ENCODE measurements around the gene FBN3.
"Not testable (repeated sequence)": the region's sequence is repeated elsewhere in the genome, so short reads cannot be mapped to it uniquely, and the experiment has no call there.

The FBN3 gene

GRCh38 chr19:8024256-8024655 lies 125.1 kb downstream of the FBN3 start:
- H3K9ac ChIP-seq (ENCODE audit: low read length in 5 of 5); H3K4me3 ChIP-seq (ENCODE audit: low read depth in 1 of 5, low read length in 5 of 5); H3K27ac ChIP-seq (ENCODE audit: low read depth, low read length); H3K36me3 ChIP-seq (ENCODE audit: control insufficient read depth in 5 of 5, insufficient read depth in 5 of 5, low read length in 5 of 5); H3K9me3 ChIP-seq (ENCODE audit: control insufficient read depth in 5 of 5, low read length in 5 of 5); H3K27me3 ChIP-seq (ENCODE audit: control insufficient read depth in 5 of 5, insufficient read depth in 4 of 5, low read length in 5 of 5): not testable (repeated sequence)
- peaks cover 0 to 11% (median 10%) of the 10 kb centered on the region in 5 donors for H3K4me1 ChIP-seq (ENCODE audit: control insufficient read depth in 5 of 5, insufficient read depth in 5 of 5, low read length in 5 of 5)

- Histone ChIP-seq H3K27me3 (ENCODE audit: control insufficient read depth in 5 of 5, insufficient read depth in 4 of 5, low read length in 5 of 5) (no peaks in the 10 kb centered on the region), H3K4me3 (ENCODE audit: low read depth in 1 of 5, low read length in 5 of 5) (no peak overlapping the region), H3K27ac (ENCODE audit: low read depth, low read length) (no peak overlapping the region), H3K9ac (ENCODE audit: low read length in 5 of 5) (no peak overlapping the region), H3K4me1 (ENCODE audit: control insufficient read depth in 5 of 5, insufficient read depth in 5 of 5, low read length in 5 of 5) (peaks cover 0 to 2% (median under 1%) of the 10 kb centered on the region in 5 donors), H3K36me3 (ENCODE audit: control insufficient read depth in 5 of 5, insufficient read depth in 5 of 5, low read length in 5 of 5) (no peaks in the 10 kb centered on the region), H3K9me3 (ENCODE audit: control insufficient read depth in 5 of 5, low read length in 5 of 5) (no peaks in the 10 kb centered on the region)
These were observed 126.0 kb downstream of the FBN3 start for GRCh38 chr19:8023371-8023770.

DNA sequence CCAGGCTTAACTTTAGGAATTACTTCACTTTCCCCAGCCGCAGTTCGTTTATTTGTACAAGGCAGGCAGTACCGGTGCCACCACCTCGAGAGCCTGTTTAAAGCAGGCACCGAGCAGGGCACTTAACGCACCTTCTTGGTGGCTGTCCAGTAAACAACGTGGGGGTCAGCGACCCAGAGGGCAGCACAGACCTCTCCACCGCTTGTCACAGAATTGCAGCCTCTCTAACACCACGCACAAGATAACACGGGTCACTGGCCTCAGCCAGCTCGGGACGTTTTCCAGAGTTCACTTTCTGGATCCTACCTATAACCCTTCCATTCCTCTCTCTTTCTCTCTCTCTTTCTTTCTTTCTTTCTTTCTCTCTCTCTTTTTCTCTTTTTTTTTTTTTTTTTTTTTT lies 127.1 kb downstream of the FBN3 start:
- H3K9me3 ChIP-seq (ENCODE audit: control insufficient read depth in 5 of 5, low read length in 5 of 5) = no peaks in the 10 kb centered on the region
- no peaks in the 10 kb centered on the region for H3K4me1 ChIP-seq (ENCODE audit: control insufficient read depth in 5 of 5, insufficient read depth in 5 of 5, low read length in 5 of 5)
- H3K27ac ChIP-seq (ENCODE audit: low read depth, low read length) = no peak overlapping the region
- H3K4me3 ChIP-seq (ENCODE audit: low read depth in 1 of 5, low read length in 5 of 5) = no peak overlapping the region
- no peaks in the 10 kb centered on the region for H3K36me3 ChIP-seq (ENCODE audit: control insufficient read depth in 5 of 5, insufficient read depth in 5 of 5, low read length in 5 of 5)
- H3K27me3 ChIP-seq (ENCODE audit: control insufficient read depth in 5 of 5, insufficient read depth in 4 of 5, low read length in 5 of 5) = no peaks in the 10 kb centered on the region
- no peak overlapping the region for H3K9ac ChIP-seq (ENCODE audit: low read length in 5 of 5)

DNA sequence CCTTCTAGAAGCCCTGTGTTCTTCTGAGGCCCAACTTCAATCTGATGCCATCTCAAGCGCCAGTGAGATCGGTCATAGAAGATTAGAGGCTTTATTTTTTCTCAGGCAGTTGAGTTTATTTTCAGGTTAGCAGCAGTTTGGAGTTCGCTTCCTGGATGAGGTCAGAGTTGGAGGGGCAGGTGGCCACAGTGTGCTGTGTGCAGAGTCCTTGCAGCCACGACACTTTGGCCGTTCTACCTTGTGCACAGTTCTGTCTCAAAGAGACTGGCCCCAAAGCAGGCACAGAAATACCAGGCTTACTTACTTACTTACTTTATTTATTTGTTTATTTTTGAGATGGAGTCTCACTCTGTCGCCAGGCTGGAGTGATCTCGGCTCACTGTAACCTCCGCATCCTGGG lies 128.0 kb downstream of the FBN3 start:
- H3K36me3 ChIP-seq (ENCODE audit: control insufficient read depth in 5 of 5, insufficient read depth in 5 of 5, low read length in 5 of 5) = no peaks in the 10 kb centered on the region
- no peak overlapping the region for H3K27ac ChIP-seq (ENCODE audit: low read depth, low read length)
- H3K9me3 ChIP-seq (ENCODE audit: control insufficient read depth in 5 of 5, low read length in 5 of 5) = no peaks in the 10 kb centered on the region
- H3K4me3 ChIP-seq (ENCODE audit: low read depth in 1 of 5, low read length in 5 of 5) = no peak overlapping the region
- no peaks in the 10 kb centered on the region for H3K4me1 ChIP-seq (ENCODE audit: control insufficient read depth in 5 of 5, insufficient read depth in 5 of 5, low read length in 5 of 5)
- no peak overlapping the region for H3K9ac ChIP-seq (ENCODE audit: low read length in 5 of 5)
- H3K27me3 ChIP-seq (ENCODE audit: control insufficient read depth in 5 of 5, insufficient read depth in 4 of 5, low read length in 5 of 5) = no peaks in the 10 kb centered on the region

DNA sequence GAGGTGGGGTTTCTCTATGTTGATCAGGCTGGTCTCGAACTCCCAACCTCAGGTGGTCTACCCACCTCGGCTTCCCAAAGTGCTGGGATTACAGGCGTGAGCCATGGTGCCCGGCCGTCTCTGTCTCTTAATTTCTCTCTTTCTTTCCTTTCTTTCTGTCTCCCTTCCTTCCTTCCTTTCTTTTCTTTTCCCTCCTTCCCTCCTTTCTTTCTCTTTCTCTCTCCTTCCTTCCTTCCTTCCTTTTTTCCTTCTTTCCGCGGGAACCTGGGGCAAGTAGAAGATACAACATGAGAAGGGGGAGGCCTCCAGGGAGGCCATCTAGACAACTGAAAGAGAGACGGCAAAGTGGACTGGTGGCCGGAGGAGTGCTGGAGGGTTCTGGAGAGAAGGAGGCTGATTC lies 128.7 kb downstream of the FBN3 start:
- H3K4me1 ChIP-seq (ENCODE audit: control insufficient read depth in 5 of 5, insufficient read depth in 5 of 5, low read length in 5 of 5) = no peaks in the 10 kb centered on the region
- H3K9ac ChIP-seq (ENCODE audit: low read length in 5 of 5) = no peak overlapping the region
- no peaks in the 10 kb centered on the region for H3K27me3 ChIP-seq (ENCODE audit: control insufficient read depth in 5 of 5, insufficient read depth in 4 of 5, low read length in 5 of 5)
- H3K9me3 ChIP-seq (ENCODE audit: control insufficient read depth in 5 of 5, low read length in 5 of 5) = no peaks in the 10 kb centered on the region
- H3K27ac ChIP-seq (ENCODE audit: low read depth, low read length) = no peak overlapping the region
- no peaks in the 10 kb centered on the region for H3K36me3 ChIP-seq (ENCODE audit: control insufficient read depth in 5 of 5, insufficient read depth in 5 of 5, low read length in 5 of 5)
- no peak overlapping the region for H3K4me3 ChIP-seq (ENCODE audit: low read depth in 1 of 5, low read length in 5 of 5)

DNA sequence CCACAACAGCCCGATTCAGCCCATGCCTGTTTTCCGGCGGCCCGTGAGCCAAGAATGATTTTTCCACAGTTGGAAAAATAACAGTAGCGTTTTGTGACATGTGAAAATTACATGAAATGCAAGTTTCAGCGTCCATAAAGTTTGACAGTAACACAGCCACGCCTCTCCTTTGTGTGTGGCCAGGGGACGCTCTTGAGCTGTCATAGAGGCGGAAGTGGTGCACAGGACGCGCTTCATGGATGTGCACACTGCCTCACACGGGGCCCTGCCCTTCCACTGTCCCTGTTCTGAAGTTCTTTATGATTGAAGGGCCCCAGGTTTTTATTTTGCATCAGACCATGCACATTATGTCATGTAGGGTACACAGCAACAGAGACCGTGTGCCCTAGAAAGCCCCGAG lies 131.6 kb downstream of the FBN3 start:
- Histone ChIP-seq H3K27ac (ENCODE audit: low read depth, low read length) (no peak overlapping the region), H3K4me1 (ENCODE audit: control insufficient read depth in 5 of 5, insufficient read depth in 5 of 5, low read length in 5 of 5) (no peaks in the 10 kb centered on the region), H3K9me3 (ENCODE audit: control insufficient read depth in 5 of 5, low read length in 5 of 5) (no peaks in the 10 kb centered on the region), H3K27me3 (ENCODE audit: control insufficient read depth in 5 of 5, insufficient read depth in 4 of 5, low read length in 5 of 5) (no peaks in the 10 kb centered on the region), H3K36me3 (ENCODE audit: control insufficient read depth in 5 of 5, insufficient read depth in 5 of 5, low read length in 5 of 5) (no peaks in the 10 kb centered on the region), H3K9ac (ENCODE audit: low read length in 5 of 5) (no peak overlapping the region), H3K4me3 (ENCODE audit: low read depth in 1 of 5, low read length in 5 of 5) (no peak overlapping the region)
